ENCODE measurements around the gene ZEB1. TPM values are rescaled to one million over a fixed set of nuclear protein-coding genes. Genes with fewer than 3 reads are reported as not detected.

The ZEB1 gene
- total and polyA plus RNA-seq, 2 of the 13 experiments (the other 11 are each of a cell fraction or from before 2014, with no cell fraction given) = 9.6 to 18.0 TPM

GRCh38 chr10:31458974-31459373 is 140.0 kb downstream of the ZEB1 start (continued):
- TF ChIP-seq ZSCAN20 (CRISPR knock-in tag; IDR thresholded peaks at IDR 0.05; ENCODE audit: borderline replicate concordance) = no peak
- no peak for TF ChIP-seq ZNF746 (CRISPR knock-in tag; IDR thresholded peaks at IDR 0.05)
- TF ChIP-seq JARID2 (CRISPR knock-in tag; IDR thresholded peaks at IDR 0.05; ENCODE audit: insufficient replicate concordance) = no peak
- TF ChIP-seq ZSCAN29 (CRISPR knock-in tag; conservative IDR thresholded peaks at IDR 0.05) = no peak

- H2AFZ ChIP-seq (ENCODE audit: low read length) = no peak overlapping the region
- H3K36me3 ChIP-seq (replicated peaks in 1 of 2; ENCODE audit: control insufficient read depth in 1 of 2, insufficient read depth in 2 of 2, low read length in 2 of 2) = peaks cover 0 to 12% of the 10 kb centered on the region in 2 experiments; a peak in 2 of 5 replicates
- H3K4me1 ChIP-seq (ENCODE audit: insufficient read depth, low read length) = no peaks in the 10 kb centered on the region
- WGBS (ENCODE audit: low lambda C conversion rate) = 95% methylated on average over 2 of the region's 2 CpGs
- ChIA-PET CTCF (ENCODE audit: low intra/inter-chr PET ratio, low total read pairs) (no interaction called here), POLR2A (no interaction called here)
- FAIRE-seq (no peak), DNase-seq (ENCODE audit: low spot score) (no peak), ATAC-seq (no peak)
- H3K9me3 ChIP-seq (ENCODE audit: low read length) = peaks cover 19% of the 10 kb centered on the region
- TF ChIP-seq CHD2 (IDR thresholded peaks at IDR 0.05; ENCODE audit: low read depth, low read length) = no peak
- no peak for TF ChIP-seq ZNF510 (CRISPR knock-in tag; IDR thresholded peaks at IDR 0.05; ENCODE audit: low read depth)
- no peak for TF ChIP-seq ADNP (CRISPR knock-in tag; IDR thresholded peaks at IDR 0.05)
- TF ChIP-seq BRCA1 (CRISPR knock-in tag; IDR thresholded peaks at IDR 0.05) = no peak
- no peak for TF ChIP-seq ZBTB7B (CRISPR knock-in tag; IDR thresholded peaks at IDR 0.05)
- TF ChIP-seq NKX3-1 (CRISPR knock-in tag; IDR thresholded peaks at IDR 0.05) = no peak
- TF ChIP-seq MYC (CRISPR knock-in tag; IDR thresholded peaks at IDR 0.05; ENCODE audit: borderline replicate concordance) = no peak
- peak; percentile 76 for TF ChIP-seq ATF7 (IDR thresholded peaks at IDR 0.05)
- no peak for TF ChIP-seq ATF7 (CRISPR knock-in tag; IDR thresholded peaks at IDR 0.05)
- H4K20me1 ChIP-seq (ENCODE audit: insufficient read depth, low read length) = no peaks in the 10 kb centered on the region
- no peak overlapping the region for H3K4me2 ChIP-seq (ENCODE audit: low read depth, low read length)
- no peak overlapping the region for H3K9ac ChIP-seq (ENCODE audit: insufficient read depth, low read depth, low read length)
- no peak overlapping the region for H3K4me3 ChIP-seq (replicated peaks in 1 of 3; ENCODE audit: insufficient read depth in 1 of 3, low read depth in 2 of 3, low read length in 3 of 3)
- in situ Hi-C loops (cut with HindIII; ENCODE audit: extremely low pct_ligation_motif_present, low pct_unique_long_range_greater_than_20kb) (no loop called here), intact Hi-C loops (cut with micrococcal nuclease; ENCODE audit: unreplicated experiment) (no loop called here)
- no TSS peak for BruUV-seq (replicated peaks)
- H3K79me2 ChIP-seq (ENCODE audit: insufficient read depth, low read length) = peaks cover 4% of the 10 kb centered on the region
- no peaks in the 10 kb centered on the region for H3K27me3 ChIP-seq (ENCODE audit: control insufficient read depth in 1 of 2, insufficient read depth in 2 of 2, low read length in 2 of 2)
- H3K27ac ChIP-seq (ENCODE audit: extremely low read length, insufficient read depth, low read length) = no peak overlapping the region
Observed at GRCh38 chr10:31460242-31460641, 141.2 kb downstream of the ZEB1 start.
